ENCODE results near the gene JHY.

GRCh38 chr11:122848186-122848585 is 34.4 kb upstream of the JHY start:
- TF ChIP-seq CTCF (IDR thresholded peaks at IDR 0.05) (no peak), POLR2AphosphoS5 (IDR thresholded peaks at IDR 0.05) (no peak)

Measured in breast epithelium (tissue), 3 donors.